Measurements from ENCODE around the gene MATN1.
"Not testable (repeated sequence)": the region's sequence is repeated elsewhere in the genome, so short reads cannot be mapped to it uniquely, and the experiment has no call there.

Gene MATN1, protein sequence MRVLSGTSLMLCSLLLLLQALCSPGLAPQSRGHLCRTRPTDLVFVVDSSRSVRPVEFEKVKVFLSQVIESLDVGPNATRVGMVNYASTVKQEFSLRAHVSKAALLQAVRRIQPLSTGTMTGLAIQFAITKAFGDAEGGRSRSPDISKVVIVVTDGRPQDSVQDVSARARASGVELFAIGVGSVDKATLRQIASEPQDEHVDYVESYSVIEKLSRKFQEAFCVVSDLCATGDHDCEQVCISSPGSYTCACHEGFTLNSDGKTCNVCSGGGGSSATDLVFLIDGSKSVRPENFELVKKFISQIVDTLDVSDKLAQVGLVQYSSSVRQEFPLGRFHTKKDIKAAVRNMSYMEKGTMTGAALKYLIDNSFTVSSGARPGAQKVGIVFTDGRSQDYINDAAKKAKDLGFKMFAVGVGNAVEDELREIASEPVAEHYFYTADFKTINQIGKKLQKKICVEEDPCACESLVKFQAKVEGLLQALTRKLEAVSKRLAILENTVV

DNA sequence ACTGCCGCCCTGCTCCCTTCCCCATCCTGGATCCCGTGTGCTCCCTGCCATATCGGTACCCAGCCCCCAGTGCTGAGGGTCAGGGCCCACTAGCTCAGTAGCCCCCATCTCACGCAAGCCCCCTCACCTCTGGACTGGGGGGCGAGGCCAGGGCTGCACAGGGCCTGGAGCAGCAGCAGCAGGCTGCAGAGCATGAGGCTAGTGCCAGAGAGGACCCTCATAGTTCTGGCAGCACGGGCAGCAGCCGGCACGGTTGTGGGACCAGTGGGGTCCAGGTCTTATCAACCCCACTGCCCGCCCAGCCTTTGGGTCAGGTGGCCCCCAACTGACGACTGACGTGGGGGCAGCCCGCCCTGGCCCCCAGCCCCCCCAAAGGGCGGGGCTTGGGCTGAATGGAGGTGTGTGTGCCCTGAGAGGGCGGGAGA, at the start of gene MATN1:
TSS of gene MATN1 (minus strand) at position 255 of the 425 bp plus-strand sequence. CDS start at position 221, 34 bp downstream.
- no peak for DNase-seq

DNA sequence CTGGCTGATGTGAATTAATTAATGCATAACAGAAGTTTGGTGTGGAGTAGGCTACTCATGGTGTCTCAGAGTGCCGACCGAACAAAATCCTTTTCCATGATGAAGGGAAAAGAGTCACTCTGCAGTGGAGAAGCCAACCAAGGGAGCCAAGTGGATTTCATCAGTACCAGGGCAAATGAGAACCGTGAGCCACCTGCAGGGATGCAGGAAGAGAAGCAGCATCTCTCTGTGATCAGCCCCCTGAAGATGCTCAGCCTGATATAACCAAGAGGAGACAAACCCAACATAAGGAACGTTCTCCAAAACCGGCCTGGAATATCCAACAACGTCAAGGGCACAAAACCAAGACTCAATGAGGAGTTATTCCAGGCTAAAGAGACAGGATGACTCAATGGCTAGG, 47.6 kb upstream of the MATN1 start:
- DNase-seq, result no peak

DNA sequence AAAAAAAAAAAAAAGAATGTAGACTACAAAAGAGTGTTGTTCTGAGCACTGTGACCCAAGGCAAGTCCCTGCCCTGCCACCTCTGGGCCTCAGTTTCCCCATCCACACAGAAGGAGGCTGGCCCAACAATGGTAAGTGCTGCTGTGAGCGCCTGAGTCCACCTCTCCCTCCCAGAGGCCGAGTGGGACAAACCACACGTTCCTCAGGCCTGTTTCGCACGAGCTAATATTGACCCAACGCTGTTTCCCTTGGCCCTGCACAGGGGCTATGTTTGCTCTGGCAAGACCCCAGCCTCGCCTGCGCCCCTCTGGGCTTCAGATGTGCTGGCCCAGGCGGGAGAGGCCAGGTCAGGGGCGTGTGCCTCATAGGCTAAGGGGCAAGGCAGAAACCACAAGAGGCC, 46.8 kb upstream of the MATN1 start:
- no peak for DNase-seq

DNA sequence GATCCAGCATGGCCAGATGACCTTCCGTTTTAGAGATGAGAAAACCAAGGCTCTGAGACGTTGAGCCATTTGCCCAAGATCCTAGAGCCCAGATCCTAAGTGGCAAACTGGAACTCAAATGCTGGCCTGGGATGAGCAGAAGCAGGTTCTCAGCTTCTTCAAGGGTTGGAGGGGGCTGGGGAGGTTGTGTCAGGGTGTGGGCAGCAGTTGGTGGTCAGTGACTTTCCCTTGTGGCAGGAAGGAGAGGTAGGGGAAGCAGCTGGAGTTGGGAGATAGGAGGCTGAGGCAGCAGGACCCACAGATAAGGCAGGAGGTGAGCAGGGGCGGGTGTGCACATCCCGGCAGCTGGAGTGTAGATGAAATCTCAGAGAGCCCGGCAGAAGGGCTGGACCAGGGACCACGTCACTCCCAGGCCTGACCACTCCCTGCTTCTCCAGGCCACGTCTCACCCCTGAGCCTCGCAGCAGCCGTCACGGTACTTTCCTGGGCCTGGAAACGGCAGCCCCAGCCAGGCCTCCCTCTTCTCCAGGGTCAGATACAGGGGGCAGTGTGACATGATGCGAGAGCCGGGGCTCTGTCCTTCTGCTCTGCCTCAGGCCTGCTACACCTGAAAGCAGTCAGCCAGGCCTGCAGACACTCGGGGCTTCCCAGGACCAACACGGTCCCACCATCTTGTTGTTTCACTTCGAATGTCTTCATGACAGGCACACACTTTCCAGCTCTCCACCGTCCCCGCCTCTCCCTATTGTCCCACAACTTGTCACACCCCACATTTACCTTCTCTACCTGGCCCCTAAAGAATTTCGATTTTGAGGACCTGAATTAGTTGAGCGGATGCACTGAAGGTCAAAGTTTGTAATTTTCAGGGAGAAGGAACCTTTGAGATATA, 45.7 kb upstream of the MATN1 start:
- DNase-seq, result no peak

DNA sequence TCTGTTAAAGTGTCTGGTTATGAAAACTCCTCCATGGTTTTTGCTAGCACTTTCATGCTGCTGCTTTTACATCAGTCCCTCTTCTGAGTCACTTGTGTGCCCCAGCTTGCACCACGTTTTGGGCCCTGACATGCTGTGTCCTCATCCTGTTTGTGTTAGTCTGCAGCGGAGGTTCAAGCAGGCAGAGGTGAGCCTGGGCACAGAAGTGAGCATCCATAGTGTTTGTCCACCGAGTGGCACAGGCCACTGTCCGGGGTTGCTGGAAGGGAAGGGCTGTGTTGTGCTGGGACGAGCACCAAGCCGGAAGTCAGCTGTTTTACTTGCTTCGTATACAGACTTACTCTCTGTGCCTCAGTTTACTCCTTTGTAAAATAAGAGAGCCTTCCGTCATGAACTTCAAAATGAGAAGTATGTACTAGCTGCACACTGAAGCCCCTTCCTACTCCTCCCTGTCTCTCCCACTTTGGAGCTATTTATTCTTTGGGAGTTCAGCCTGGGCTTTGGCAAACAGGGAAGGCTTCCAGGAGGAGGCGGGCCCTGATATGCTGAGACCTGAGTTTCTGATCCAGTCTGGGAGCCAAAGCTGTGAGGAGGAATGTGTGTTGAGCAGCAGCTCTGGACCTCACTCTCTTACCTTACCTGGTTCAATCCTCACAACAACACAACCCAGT, 44.9 kb upstream of the MATN1 start:
- DNase-seq, result no peak

DNA sequence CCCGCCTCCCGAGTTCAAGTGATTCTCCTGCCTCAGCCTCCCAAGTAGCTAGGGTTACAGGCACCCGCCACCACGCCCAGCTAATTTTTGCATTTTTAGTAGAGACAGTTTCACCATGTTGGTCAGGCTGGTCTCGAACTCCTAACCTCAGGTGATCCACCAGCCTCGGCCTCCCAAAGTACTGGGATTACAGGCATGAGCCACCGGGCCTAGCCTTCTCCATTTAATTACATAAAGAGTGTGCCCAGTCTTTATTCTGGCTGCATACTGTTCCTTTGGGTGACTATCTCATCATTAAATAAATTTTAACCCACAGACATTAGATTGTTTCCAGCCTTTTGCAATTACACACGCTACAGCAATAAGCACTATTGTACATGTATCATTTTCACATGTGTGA, 43.6 kb upstream of the MATN1 start:
- not testable (repeated sequence) for DNase-seq

DNA sequence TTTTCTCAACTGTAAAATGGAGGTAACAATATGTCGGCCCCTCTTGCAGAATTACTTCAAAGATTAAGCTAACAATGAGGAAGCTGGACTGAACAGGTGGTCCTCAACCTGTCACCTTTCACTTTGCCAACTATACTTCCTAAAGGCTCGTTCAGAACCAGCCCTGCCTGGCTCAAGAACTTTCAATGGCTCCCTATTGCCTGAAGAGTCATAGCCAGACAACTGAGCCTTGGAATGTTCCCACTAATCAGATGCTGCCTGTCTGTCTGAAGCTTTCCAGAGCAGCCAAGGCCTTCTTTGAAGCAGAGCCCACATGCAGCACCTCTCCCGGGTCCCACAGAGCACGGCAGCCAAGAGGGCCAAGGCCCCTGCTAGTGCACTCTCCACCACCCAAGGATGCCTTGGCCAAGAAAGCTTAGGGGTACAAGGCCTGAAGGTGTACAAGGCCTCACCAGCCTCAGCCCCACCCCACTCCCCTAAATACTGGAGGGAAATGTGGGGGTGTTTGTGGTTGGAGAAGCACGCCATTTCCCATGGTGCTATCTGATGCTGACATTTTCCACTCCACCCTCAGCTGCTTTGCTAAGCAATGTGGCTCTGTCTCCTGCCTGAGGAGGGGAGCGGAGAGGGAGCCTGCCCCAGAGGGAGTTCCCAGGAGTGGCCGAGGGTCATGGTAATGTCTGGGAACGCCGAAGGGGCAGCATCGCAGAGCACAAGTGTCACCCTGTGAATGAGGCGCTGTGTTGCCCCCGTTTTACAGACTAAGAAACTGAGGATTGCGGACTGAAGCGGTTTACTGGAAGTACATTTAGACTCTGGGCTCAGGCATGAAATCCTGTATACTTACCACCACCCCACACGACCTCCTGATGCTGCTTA, 42.4 kb upstream of the MATN1 start:
- no peak for DNase-seq

DNA sequence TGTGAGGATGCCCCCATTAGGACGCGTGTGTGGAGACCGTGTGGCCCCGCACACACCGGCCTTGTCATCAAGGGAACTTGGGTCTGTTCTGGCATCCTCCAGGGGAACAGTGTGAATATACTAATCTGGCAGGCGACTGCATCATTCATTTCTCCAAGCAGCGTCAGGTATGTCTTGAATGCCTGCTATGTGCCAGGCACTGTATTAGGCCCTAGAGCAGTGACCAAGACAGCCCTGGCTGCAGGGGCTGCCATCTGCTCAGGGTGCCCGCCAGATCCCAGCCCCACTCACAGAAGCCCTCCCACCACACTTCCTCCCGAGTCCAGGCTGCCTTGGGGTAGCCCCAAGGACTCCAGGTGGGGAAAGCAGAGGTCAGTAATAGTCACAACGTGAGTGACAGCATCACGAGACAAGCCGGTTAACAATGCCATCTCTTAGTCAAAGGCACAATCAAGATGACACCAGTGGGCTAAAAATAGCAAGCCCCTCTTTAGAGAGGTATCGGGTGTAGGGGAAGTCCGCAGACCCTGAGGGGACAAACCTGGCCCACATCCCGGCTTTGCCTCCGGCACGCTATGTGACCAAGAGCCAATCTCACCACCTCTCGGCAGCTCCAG, 41.7 kb upstream of the MATN1 start:
- DNase-seq, result no peak

DNA sequence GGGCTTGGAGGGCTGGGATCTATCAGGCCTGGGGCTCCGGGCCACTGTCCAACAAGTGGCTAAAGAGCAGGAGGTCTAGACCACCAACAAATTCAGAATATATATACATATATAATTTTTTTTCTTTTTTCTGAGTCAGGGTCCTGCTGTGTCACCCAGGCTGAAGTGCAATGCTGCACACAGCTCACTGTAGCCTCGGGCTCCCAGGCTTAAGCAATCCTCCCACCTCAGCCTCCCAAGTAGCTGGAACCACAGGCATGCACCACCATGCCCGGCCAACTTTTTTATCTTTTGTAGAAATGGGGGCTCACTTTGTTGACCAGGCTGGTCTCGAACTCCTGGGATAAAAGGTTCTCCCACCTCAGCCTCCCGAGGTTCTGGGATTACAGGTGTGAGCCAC, 41.0 kb upstream of the MATN1 start:
- DNase-seq, result no peak

DNA sequence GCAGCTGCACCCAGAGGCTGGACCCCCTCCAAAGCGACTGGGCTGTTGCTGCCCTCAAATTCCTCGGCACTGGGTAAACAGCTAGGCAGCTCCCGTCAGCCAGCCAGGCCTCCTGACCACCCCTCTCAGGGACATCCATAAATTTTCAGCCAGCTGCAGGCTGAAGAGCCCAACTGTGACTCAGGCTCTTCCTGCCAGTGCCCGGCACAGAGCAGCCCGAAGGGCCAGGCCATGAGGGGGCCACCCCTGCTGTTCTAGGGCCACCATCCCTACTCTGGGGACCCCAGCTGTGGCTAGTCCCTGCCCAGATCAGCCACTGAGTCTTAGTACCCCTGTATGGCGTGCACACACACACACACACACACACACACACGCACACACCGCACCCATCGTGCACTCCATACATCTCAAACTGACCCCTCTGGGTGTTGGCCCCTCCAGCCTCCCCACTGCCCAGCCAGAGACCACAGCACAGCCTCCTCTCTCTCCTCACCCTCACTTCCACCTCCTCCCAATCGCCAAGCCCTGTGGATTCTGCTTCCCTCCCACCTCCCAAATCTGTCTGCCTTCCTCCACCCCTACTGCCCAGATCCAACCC, 40.4 kb upstream of the MATN1 start:
- DNase-seq, result no peak

DNA sequence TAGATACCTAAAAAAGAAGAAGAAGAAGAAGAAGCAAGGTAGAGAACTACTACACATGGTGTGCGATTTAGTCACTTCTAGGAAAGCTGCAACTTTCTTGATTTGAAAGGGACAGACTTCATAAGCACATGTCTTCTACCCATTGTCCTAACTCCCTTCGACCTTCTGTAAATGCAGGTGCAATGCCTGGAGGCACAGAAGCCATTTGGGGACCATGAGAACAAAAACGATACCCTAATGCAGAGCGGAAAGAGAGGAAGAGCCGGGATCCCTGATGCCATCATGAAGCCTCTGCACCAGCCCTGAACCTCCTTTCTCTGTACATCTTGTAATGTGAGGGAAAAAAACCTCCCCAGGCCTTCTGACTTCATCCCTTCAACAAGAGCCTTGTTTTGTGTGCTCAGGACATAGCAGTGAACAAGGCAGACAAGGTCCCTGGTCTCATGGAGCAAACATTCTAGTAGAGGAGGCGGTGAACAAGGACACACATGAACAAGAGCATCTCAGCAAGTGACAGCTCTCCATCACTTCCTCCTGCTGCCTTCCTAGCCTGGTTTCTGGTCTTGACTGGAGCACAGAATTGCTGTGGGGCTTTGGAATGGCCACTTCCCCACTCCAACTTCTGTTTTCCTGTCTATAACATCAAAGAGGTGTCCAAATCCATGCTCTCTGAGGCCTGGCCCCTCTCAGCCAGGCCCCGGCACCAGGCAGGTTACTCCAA, 39.7 kb upstream of the MATN1 start:
- no peak for DNase-seq

DNA sequence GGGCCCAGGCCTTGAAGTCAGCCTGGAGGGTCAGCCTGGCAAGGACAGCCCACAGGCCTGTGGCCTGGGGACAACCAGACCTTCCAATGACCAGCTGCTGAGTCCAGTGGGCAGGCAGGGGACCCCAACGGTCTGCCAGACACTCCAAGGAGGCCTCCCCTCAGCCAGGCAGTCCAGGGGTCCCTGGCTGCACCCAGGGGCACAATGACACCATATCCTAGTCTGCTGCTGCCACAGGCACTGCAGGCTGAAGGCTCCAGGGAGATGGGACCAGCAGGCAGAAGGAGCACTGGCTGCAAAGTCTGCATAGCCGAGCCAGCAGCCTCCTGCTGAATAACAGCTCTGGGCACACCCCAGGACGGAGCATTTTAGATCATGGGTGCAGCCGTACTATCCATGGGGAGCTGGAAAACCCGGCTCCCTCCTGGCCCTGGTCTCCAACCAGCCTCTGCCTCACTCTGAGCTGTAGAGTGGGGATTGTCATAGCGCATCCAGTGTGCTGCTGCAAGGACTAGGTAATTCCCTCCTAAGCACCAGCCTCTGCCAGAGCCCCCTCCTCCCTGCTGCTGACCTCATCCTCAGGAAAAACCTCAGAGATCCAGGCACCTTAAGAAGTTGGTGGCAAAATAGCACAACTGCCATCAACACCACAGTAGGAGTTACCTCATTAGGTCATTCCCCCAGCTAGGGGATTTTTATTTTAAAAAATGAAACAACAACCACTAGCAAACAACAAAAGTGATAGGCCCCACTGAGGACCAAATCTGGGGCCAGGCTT, 39.0 kb upstream of the MATN1 start:
- DNase-seq, result no peak

DNA sequence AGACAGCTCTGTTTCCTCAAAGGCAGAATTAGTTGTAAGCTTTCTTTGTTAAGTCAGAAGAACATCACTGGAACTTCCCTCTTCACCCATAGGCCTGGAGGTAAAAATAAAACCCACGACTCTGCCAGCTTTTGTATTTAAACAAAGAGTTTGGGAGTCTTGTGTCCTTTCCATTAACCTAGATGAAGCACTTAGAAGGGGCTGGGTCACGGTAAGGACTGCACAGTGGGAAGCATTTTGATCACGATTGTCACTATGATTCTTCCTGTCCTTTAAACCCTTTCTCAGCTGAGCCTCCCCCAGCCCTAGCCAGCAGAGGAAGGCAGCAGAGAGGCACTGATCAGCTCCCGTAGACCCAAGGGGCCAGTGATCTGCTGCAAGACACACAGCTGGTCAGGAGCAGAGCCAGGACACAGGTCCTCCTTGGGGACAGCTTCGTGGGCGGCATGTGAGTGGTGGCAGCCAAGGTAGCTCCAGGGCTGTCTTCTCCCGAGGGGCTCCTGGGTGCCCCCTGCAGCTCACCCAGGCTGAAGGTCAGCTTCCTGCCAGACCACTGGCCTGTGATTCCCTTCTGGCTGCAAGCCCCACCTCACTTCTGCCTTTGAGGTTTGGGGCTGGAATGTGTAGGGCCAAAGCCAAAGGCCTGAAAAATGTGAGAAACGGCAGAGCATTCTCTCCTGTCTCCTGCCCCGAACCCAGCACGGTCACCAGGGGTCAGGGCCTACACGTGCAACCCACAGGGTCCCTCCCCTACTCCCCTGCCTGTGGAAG, 38.2 kb upstream of the MATN1 start:
- no peak for DNase-seq

DNA sequence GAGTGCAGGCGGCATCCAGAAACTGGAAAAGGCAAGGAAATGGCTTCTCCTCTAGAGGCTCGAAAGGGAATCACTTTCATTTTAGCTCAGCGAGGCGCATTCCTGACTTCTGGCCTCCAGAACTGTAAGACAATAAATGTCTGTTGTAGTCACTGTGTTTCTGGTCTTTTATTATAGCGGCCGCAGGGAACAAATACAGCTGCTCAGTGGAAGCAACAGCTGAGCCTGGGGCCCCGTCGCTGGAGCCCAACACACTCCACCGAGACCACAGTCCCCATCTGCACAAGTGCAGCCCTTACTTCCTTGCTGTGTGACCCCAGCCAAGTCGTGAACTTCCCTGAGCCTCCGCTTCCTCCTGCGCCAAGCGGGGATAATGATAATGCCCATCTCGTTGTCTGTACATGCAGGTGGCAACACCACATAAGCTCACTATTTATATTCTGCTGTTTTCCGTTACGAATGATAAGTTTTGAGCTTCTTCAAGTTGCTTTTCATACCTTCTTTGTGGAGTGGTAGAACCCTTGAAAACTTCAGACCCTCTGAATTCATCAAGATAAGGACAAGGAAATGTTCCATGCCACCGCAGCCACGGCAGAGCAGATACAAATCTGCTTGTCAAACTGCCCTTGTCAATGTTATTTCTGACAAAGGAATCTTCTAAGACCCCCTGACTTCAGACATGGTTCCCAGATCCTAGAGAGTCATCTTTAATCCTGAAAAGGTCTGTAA, 37.4 kb upstream of the MATN1 start:
- DNase-seq, result no peak

DNA sequence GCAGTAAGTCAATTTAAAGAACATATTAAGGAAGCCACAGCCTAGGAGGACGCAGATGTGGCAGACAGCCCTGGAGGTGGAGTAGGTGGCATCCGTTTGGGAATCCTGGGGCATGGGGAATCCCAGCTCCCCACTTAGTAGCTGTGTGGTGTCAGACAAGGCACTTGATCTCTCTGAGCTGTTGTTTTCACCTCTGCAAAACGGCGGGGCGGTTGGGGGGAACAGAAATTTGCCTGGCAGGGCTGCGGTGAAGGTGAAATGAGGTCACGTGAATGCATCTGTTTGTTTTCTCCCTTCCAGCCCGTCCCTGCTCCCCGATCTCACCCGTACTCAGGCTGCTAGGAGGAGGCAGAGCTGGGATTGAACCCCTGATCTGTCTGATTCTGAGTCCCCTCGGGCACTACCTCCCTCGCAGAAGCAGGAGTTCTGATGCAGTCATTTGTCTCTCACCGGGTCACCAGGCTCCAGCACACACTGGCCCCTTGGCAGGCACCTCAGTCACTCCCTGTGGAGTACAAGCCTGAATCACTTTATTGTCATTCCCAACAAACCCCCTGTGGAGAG, 36.4 kb upstream of the MATN1 start:
- DNase-seq, result no peak

DNA sequence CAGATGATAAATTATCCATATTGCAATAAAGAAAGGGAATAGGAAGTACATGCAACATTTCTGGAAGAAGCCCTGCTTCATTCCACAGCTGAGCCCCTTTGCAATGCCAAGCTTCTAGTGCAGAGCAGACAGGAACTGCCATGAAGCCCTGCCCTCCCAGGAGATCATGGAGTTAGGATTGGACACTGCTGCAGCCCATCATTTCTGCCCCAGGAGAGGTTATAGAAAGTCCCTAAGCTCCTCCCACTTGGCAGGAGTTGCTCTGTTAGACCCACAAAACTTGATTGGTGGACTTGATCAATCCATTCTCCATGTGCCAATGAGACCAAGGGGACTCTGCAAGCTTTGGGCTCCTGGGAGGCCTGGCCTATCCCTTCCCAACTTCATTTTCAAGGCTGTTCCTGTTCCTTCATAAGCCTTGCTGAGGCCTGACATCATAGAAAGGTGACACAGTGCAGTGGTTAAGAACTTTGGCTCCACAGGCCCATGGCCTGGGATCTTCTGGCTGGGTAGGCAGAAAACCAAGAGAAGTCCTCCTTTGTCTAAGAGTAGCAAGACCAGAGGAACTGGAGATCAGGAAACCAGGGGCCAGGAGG, 35.5 kb upstream of the MATN1 start:
- no peak for DNase-seq

DNA sequence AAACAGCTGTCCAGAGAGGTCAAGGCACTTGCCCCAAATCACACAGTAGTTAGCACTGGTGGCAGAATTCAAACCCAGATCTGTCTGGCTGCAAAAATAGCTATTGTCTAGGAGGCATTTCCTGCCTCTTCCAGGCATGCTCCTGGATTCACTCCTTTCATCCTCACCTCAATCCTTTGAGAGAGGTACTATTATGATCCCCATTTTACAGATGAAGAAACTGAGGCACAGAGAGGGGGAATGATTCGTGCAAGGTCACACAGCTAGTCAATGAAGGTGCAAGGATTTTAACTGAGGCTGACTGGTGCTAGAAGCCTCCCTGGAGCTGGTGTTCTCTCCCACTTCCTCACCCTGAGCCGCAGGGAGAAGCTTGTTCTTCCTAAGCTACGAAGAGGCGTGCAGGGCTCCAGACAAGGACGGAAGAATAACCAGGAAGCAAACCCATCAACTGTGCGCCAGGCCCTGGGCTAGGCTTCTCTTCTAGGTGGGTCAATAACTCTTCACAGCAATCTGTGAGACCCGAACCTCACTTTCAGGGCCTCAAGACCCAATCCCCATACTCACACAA, 34.8 kb upstream of the MATN1 start:
- no peak for DNase-seq
